Kidney epithelial cell (primary cell): ENCODE results near the gene UBR2. TPM values are rescaled to one million over a fixed set of nuclear protein-coding genes. Genes with fewer than 3 reads are reported as not detected.

Experiments used
- DNase-seq: peaks from one replicate; pipeline ENCODE4 v3.0.0-alpha.2; 2010; ENCODE audit warnings: low read depth
- H3K27me3 ChIP-seq: 2 replicates; pipeline ENCODE4 v1.6.0; 2011; ENCODE audit warnings: low read length; ENCODE audit not compliant: control insufficient read depth, insufficient read depth
- H3K36me3 ChIP-seq: 2 replicates; pipeline ENCODE4 v1.5.1; 2011; ENCODE audit warnings: low read length; ENCODE audit not compliant: control insufficient read depth, insufficient read depth
- H3K4me3 ChIP-seq: 2 replicates; pipeline ENCODE4 v1.5.1; 2011; ENCODE audit warnings: low read depth, mild to moderate bottlenecking, control low read depth, low read length
- CTCF ChIP-seq: IDR thresholded peaks from 2 replicates; pipeline ENCODE4 v1.5.1; 2011; ENCODE audit warnings: mild to moderate bottlenecking, moderate library complexity, low read length, control low read depth, inconsistent platforms; ENCODE audit not compliant: insufficient read depth, poor library complexity, severe bottlenecking
- total RNA-seq: library from RNA; depleted of rRNA; stranded (reverse); fragments of >200 nt; gene quantifications from 2 replicates; pipeline ENCODE4 v1.2.3, GENCODE V29; 2015

Gene UBR2
- total RNA-seq, 1 donor from 2014 or later, result 13.1 TPM

GRCh38 chr6:42720739-42721138, 156.9 kb downstream of the UBR2 start:
- no peak overlapping the region for H3K4me3 ChIP-seq
- TF ChIP-seq CTCF, result no peak
- no peak for DNase-seq
- no peaks in the 10 kb centered on the region for H3K27me3 ChIP-seq
- no peaks in the 10 kb centered on the region for H3K36me3 ChIP-seq

- TF ChIP-seq CTCF, result no peak
- DNase-seq, result no peak
- no peaks in the 10 kb centered on the region for H3K27me3 ChIP-seq
- H3K36me3 ChIP-seq, result no peaks in the 10 kb centered on the region
- no peak within 1 kb of the TSS for H3K4me3 ChIP-seq
These were observed 158.7 kb downstream of the UBR2 start, which contains the start of gene PRPH2 for GRCh38 chr6:42722497-42722896. Gene PRPH2 (minus strand): TSS chr6:42722597. CDS start chr6:42722334, 263 bp downstream.

DNA sequence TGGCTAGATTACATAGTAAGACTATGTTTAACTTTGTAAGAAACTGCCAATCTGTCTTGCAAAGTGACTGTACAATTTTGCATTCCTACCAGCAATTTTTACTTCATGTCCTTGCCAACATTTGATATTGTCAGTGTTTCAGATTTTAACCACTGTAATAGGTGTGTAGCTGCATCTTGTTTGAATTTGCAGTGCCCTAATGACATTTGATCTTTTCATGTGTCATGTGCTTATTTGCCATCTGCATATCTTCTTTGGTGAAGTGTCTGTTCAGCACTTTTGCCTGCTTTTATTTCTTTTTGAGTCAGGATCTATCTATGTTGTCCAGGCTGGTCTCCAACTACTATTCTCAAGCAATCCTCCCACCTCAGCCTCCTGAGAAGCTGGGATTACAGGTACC, 161.0 kb downstream of the UBR2 start:
- DNase-seq, result no peak
- H3K27me3 ChIP-seq, result no peaks in the 10 kb centered on the region
- H3K4me3 ChIP-seq, result no peak overlapping the region
- TF ChIP-seq CTCF, result no peak
- H3K36me3 ChIP-seq, result no peaks in the 10 kb centered on the region

- H3K27me3 ChIP-seq, result no peaks in the 10 kb centered on the region
- no peak for DNase-seq
- no peak overlapping the region for H3K4me3 ChIP-seq
- no peak for TF ChIP-seq CTCF
- H3K36me3 ChIP-seq, result no peaks in the 10 kb centered on the region
These were observed 162.2 kb downstream of the UBR2 start for GRCh38 chr6:42726026-42726425.

DNA sequence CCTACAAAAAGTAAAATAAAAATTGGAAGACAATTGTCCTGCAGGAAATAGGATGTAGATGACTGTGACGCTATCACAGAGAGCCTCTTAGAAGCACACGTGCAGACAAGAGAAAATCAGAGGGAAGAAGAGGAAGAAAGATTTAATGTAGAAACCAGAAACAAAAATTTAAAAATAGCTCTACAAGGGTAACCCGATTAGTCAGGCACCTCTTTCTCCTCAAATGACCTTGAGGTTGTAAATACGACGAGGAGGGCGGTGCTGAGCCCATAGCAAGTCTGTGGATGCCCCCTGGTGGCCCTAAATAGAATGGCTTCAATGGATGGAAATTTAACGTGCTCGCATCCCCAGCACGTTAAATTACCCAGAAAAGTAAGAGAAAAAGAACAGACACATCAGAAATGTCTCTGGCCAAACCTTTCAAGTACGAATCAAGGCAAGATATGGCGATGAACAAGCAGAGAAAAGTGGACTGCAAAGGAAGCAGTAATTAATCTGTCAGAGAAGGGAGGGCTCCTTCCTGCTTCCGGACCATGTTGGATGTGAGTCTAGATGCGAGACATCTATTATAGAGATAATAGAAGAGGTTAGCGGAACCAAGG, 162.8 kb downstream of the UBR2 start:
- Histone ChIP-seq H3K36me3 (no peaks in the 10 kb centered on the region), H3K4me3 (peak overlapping the region; percentile 31), H3K27me3 (no peaks in the 10 kb centered on the region)
- DNase-seq, result peak; percentile 49
- TF ChIP-seq CTCF, result peak; percentile 85

DNA sequence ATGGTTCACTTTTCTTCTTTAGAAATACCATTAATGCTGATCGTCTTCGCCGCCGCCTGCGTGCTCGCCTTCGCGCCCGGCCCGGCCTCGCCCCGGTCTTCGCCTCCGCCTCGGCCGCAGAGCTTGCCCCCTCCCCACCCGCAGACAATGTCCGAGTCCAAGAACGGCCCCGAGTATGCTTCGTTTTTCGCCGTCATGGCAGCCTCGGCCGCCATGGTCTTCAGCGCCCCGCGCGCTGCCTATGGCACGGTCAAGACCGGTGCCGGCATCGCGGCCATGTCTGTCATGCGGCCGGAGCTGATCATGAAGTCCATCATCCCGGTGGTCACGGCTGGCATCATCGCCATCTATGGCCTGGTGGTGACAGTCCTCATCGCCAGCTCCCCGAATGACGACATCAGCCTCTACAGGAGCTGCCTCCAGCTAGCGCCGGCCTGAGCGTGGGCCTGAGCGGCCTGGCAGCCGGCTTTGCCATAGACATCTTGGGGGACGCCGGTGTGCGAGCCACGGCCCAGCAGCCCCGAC, 163.3 kb downstream of the UBR2 start:
- H3K36me3 ChIP-seq, result no peaks in the 10 kb centered on the region
- H3K27me3 ChIP-seq, result no peaks in the 10 kb centered on the region
- no peak for DNase-seq
- peak overlapping the region; percentile 31 for H3K4me3 ChIP-seq
- no peak for TF ChIP-seq CTCF
